Suprapubic skin (tissue), 4 donors: Measurements from ENCODE around the gene BAG5. TPM values are rescaled to one million over a fixed set of nuclear protein-coding genes. Genes with fewer than 3 reads are reported as not detected.
A peak's percentile ranks its signal among the peaks of the same experiment; 100 is the strongest.

Source experiments
- DNase-seq, 2 donors: peaks; one replicate each; pipeline ENCODE4 v3.0.0-alpha.2; 2019; ENCODE audit warnings: low spot score in 2 of 2
- H3K27ac ChIP-seq: fragments of 200-600 bp; sonication (generic); one replicate; pipeline ENCODE4 v1.5.1; 2019
- H3K27me3 ChIP-seq: fragments of 200-600 bp; sonication (generic); one replicate; pipeline ENCODE4 v1.5.1; 2019
- H3K36me3 ChIP-seq: fragments of 200-600 bp; sonication (generic); one replicate; pipeline ENCODE4 v1.5.1; 2019
- H3K4me1 ChIP-seq: fragments of 200-600 bp; sonication (generic); one replicate; pipeline ENCODE4 v1.5.1; 2019
- H3K4me3 ChIP-seq: fragments of 200-600 bp; sonication (generic); one replicate; pipeline ENCODE4 v1.5.1; 2019; ENCODE audit warnings: mild to moderate bottlenecking
- H3K9me3 ChIP-seq: fragments of 200-600 bp; sonication (generic); one replicate; pipeline ENCODE4 v1.5.1; 2019
- CTCF ChIP-seq, 2 donors: fragments of 200-600 bp in 1 of 2; fragments of 450-650 bp in 1 of 2; sonication (generic) in 1 of 2; IDR thresholded peaks; one replicate each; pipeline ENCODE4 v1.5.1; 2016 to 2019; ENCODE audit warnings: antibody characterized with exemption in 2 of 2, mild to moderate bottlenecking in 1 of 2, moderate library complexity in 1 of 2
- EP300 ChIP-seq: sonication (generic); formaldehyde crosslinking; IDR thresholded peaks from one replicate; pipeline ENCODE4 v1.6.1; 2017; ENCODE audit warnings: antibody characterized with exemption
- POLR2A ChIP-seq, 2 donors: fragments of 450-650 bp; IDR thresholded peaks; one replicate each; pipeline ENCODE4 v1.6.1; 2017; ENCODE audit warnings: antibody characterized with exemption in 2 of 2, mild to moderate bottlenecking in 2 of 2, moderate library complexity in 2 of 2
- POLR2AphosphoS5 ChIP-seq, 3 donors: sonication (generic); formaldehyde crosslinking; IDR thresholded peaks; one replicate each; pipeline ENCODE4 v1.6.1; 2017; ENCODE audit warnings: antibody characterized with exemption in 3 of 3
- WGBS: methylation state at CpG from one replicate; pipeline ENCODE4 v1.1.5; 2018; 5-methylcytosine and 5-hydroxymethylcytosine counted together
- total RNA-seq, 4 donors: library from RNA; depleted of rRNA; stranded (reverse); fragments of >200 nt; gene quantifications; one replicate each; pipeline ENCODE4 v1.1.0, GENCODE V29; 2016

The BAG5 gene
- total RNA-seq, 4 donors from 2014 or later = 30.2 to 55.1 (median 39.9) TPM

- Histone ChIP-seq H3K9me3 (no peaks in the 10 kb centered on the region), H3K4me3 (no peak overlapping the region), H3K4me1 (peaks cover 15% of the 10 kb centered on the region), H3K27me3 (no peaks in the 10 kb centered on the region), H3K36me3 (peaks cover 16% of the 10 kb centered on the region), H3K27ac (no peak overlapping the region)
- no peak for DNase-seq
- TF ChIP-seq CTCF (IDR thresholded peaks at IDR 0.05) = no peak
- TF ChIP-seq EP300 = no peak
- TF ChIP-seq POLR2AphosphoS5 (IDR thresholded peaks at IDR 0.05) = no peak
- no peak for TF ChIP-seq POLR2A (IDR thresholded peaks at IDR 0.05)
- WGBS = 88% methylated on average over 11 of the region's 11 CpGs
Observed at GRCh38 chr14:103584326-103584915, 22.0 kb upstream of the BAG5 start.

DNA sequence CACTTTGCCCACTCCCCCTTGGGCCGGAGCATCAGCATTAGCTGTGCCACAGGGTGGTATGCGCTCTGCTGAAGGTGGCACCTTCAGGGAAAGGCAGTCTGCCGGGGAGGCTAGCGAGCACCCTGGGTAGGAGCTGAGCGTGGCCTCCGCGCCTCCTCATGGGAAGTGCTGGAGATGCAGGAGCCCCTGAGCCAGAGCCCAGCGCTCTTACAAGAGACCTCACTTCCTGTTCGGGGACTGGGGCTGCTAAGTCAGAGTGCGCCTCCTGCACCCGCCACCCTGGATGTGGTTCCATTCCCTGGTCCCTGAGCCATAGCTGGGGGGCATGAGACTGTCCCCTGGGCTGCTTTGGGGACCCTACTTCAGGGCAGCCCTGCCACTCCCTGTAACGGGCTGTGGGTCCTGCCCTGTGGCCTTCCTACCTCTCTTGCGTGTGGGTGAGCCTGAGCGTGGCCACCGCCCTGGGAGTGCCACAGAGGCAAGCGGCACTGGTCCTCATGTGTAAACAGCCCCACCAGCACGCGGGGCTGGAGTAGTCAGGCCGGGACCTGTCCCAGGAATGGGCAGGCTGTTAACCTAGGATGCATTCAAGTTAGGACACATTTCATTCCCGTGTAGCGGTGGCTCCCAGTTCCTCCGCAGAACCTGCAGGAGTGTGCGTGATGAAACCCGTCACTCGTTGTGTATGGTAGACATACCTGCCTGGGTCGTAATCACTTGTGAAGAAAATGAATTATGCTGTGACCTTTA is 19.7 kb upstream of the BAG5 start:
- Histone ChIP-seq H3K4me1 (peaks cover 20% of the 10 kb centered on the region), H3K27me3 (no peaks in the 10 kb centered on the region), H3K27ac (peak overlapping the region; percentile 66), H3K4me3 (no peak overlapping the region), H3K36me3 (peaks cover 28% of the 10 kb centered on the region), H3K9me3 (no peaks in the 10 kb centered on the region)
- TF ChIP-seq EP300 (no peak), POLR2AphosphoS5 (IDR thresholded peaks at IDR 0.05) (peak in 2 of 3 donors; percentile 12 to 47)
- WGBS = 69% methylated on average over 18 of the region's 26 CpGs
- DNase-seq = peak in 1 of 2 donors; percentile 73

GRCh38 chr14:103581206-103581605 is 18.7 kb upstream of the BAG5 start:
- Histone ChIP-seq H3K4me3 (no peak overlapping the region), H3K9me3 (no peaks in the 10 kb centered on the region), H3K36me3 (peaks cover 28% of the 10 kb centered on the region), H3K27me3 (no peaks in the 10 kb centered on the region), H3K4me1 (peaks cover 29% of the 10 kb centered on the region), H3K27ac (no peak overlapping the region)
- TF ChIP-seq EP300 (no peak), POLR2A (IDR thresholded peaks at IDR 0.05) (no peak), CTCF (IDR thresholded peaks at IDR 0.05) (no peak), POLR2AphosphoS5 (IDR thresholded peaks at IDR 0.05) (no peak)
- no peak for DNase-seq
- 87% methylated on average over 11 of the region's 11 CpGs for WGBS

- Histone ChIP-seq H3K27me3 (no peaks in the 10 kb centered on the region), H3K4me3 (no peak overlapping the region), H3K9me3 (no peaks in the 10 kb centered on the region), H3K4me1 (peaks cover 43% of the 10 kb centered on the region), H3K36me3 (peaks cover 29% of the 10 kb centered on the region), H3K27ac (no peak overlapping the region)
- WGBS = 91% methylated on average over 12 of the region's 12 CpGs
- TF ChIP-seq CTCF (IDR thresholded peaks at IDR 0.05) (no peak), POLR2A (IDR thresholded peaks at IDR 0.05) (no peak), POLR2AphosphoS5 (IDR thresholded peaks at IDR 0.05) (no peak), EP300 (no peak)
- no peak for DNase-seq
Observed at GRCh38 chr14:103578401-103579075, 16.1 kb upstream of the BAG5 start.

DNA sequence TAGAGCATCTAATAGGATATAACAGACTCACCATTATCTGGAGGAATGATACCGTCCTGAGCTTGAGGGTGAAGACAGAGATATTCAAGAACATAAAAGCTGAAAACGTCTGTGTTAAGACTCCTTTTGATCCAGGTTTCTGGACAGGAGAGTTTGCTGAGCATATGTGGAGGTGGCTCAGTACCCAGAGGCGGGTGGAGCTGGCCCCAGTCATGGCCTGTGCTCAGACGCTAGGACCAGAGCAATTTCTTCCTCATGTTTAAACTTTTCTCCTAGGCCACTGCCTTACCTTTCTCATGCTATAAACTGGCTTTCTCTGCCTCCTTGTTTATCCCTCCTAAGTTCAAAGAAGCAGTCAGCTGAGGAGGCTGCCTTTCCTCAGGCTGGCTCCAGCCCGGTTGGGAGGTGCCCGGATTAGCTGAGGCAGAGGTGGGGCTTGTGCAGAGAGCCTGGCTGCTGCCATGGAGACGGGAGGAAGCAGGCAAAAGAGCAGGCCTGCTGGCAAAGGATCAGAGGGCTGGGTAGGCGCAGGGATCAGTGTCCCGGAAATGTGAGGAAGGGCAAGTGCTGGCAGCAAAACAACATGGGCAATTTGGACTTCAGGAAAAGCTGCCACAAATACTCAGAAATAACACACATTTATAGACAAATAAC is 14.0 kb upstream of the BAG5 start:
- DNase-seq = peak; percentile 93 to 94
- WGBS = 8% methylated on average over 9 of the region's 9 CpGs
- peaks cover 35% of the 10 kb centered on the region for H3K36me3 ChIP-seq
- H3K4me1 ChIP-seq = peaks cover 38% of the 10 kb centered on the region
- H3K9me3 ChIP-seq = no peaks in the 10 kb centered on the region
- peak overlapping the region; percentile 77 for H3K27ac ChIP-seq
- TF ChIP-seq CTCF (IDR thresholded peaks at IDR 0.05) (no peak), POLR2A (IDR thresholded peaks at IDR 0.05) (no peak), EP300 (no peak), POLR2AphosphoS5 (IDR thresholded peaks at IDR 0.05) (peak in 1 of 3 donors; percentile 58)
- no peaks in the 10 kb centered on the region for H3K27me3 ChIP-seq
- no peak overlapping the region for H3K4me3 ChIP-seq
